SK-N-SH (cell line): ENCODE results near the gene PARS2. TPM values are rescaled to one million over a fixed set of nuclear protein-coding genes. Genes with fewer than 3 reads are reported as not detected.

Experiments used
- CTCF ChIA-PET: fragments of 300-600, 350-600 bp; formaldehyde crosslinking; extraction: SDS; loops from one replicate; lab custom pipeline; 2021; lab: Yijun Ruan, JAX
- POLR2A ChIA-PET: fragments of 350-600 bp; sonication (Branson Sonifier 250); formaldehyde crosslinking; extraction: SDS; loops from one replicate; lab custom pipeline; 2020; ENCODE audit warnings: antibody characterized with exemption, inconsistent platforms; lab: Yijun Ruan, JAX
- DNase-seq: peaks from one replicate; pipeline ENCODE4 v3.0.0; 2012
- H2AFZ ChIP-seq: fragments of 200-600 bp; sonication (generic); 2 replicates; pipeline ENCODE4 v1.8.1; 2016; ENCODE audit warnings: antibody characterized with exemption, mild to moderate bottlenecking, low read depth
- H3F3A ChIP-seq: fragments of 200-600 bp; sonication (generic); replicated peaks from 2 replicates; pipeline ENCODE3; 2016; ENCODE audit warnings: antibody characterized with exemption, mild to moderate bottlenecking; ENCODE audit not compliant: insufficient read depth
- H3K27ac ChIP-seq, 2 experiments: fragments of 200-500 bp in 1 of 2; fragments of 200-600 bp in 1 of 2; sonication (Bioruptor generic) in 1 of 2; sonication (generic), shearing (Covaris generic) in 1 of 2; 2 replicates each; pipeline versions ENCODE4 v1.5.1 to v1.6.1; 2014 to 2016; ENCODE audit warnings: low read depth in 2 of 2, inconsistent platforms in 1 of 2, low read length in 1 of 2, mild to moderate bottlenecking in 1 of 2, mixed read lengths in 1 of 2
- H3K27me3 ChIP-seq: fragments of 200-600 bp; sonication (generic), shearing (Covaris generic); 2 replicates; pipeline ENCODE4 v1.6.1; 2016; ENCODE audit warnings: mixed run types; ENCODE audit not compliant: insufficient read depth
- H3K36me3 ChIP-seq, 2 experiments: fragments of 200-500 bp in 1 of 2; fragments of 200-600 bp in 1 of 2; sonication (Bioruptor generic) in 1 of 2; sonication (generic) in 1 of 2; replicated peaks in 1 of 2; 2 replicates each; pipeline versions ENCODE3 to v1.5.1; 2014 to 2016; ENCODE audit warnings: low read length in 1 of 2, mild to moderate bottlenecking in 1 of 2; ENCODE audit not compliant: insufficient read depth in 2 of 2, control insufficient read depth in 1 of 2
- H3K4me1 ChIP-seq, 2 experiments: fragments of 200-500 bp in 1 of 2; fragments of 200-600 bp in 1 of 2; sonication (Bioruptor generic) in 1 of 2; sonication (generic), shearing (Covaris generic) in 1 of 2; 2 replicates each; pipeline versions ENCODE4 v1.5.1 to v1.6.1; 2014 to 2016; ENCODE audit warnings: low read depth in 1 of 2, low read length in 1 of 2, mixed run types in 1 of 2; ENCODE audit not compliant: insufficient read depth in 2 of 2, control insufficient read depth in 1 of 2
- H3K4me2 ChIP-seq: fragments of 200-600 bp; sonication (generic), shearing (Covaris generic); 2 replicates; pipeline ENCODE4 v1.6.1; 2017; ENCODE audit warnings: mixed run types
- H3K4me3 ChIP-seq, 2 experiments: fragments of 200-500 bp in 1 of 2; fragments of 200-600 bp in 1 of 2; sonication (Bioruptor generic) in 1 of 2; sonication (generic), shearing (Covaris generic) in 1 of 2; 2 replicates each; pipeline versions ENCODE4 v1.5.1 to v1.8.1; 2014 to 2016; ENCODE audit warnings: low read depth in 2 of 2, inconsistent platforms in 1 of 2, low read length in 1 of 2, mild to moderate bottlenecking in 1 of 2, mixed read lengths in 1 of 2, moderate library complexity in 1 of 2
- H3K79me2 ChIP-seq: fragments of 200-600 bp; sonication (generic); 2 replicates; pipeline ENCODE4 v1.8.1; 2017; ENCODE audit warnings: mild to moderate bottlenecking; ENCODE audit not compliant: insufficient read depth
- H3K9ac ChIP-seq: fragments of 200-600 bp; sonication (generic); 2 replicates; pipeline ENCODE4 v1.6.1; 2017; ENCODE audit warnings: mixed run types
- H3K9me2 ChIP-seq: fragments of 200-600 bp; sonication (generic); 2 replicates; pipeline ENCODE4 v1.6.1; 2017; ENCODE audit warnings: mixed run types
- H3K9me3 ChIP-seq: fragments of 200-600 bp; sonication (generic); 2 replicates; pipeline ENCODE4 v1.6.1; 2017; ENCODE audit warnings: mixed run types, mild to moderate bottlenecking, moderate library complexity
- H4K20me1 ChIP-seq: fragments of 200-600 bp; sonication (generic); 2 replicates; pipeline ENCODE4 v1.6.1; 2017; ENCODE audit warnings: mild to moderate bottlenecking, mixed run types; ENCODE audit not compliant: insufficient read depth
- CHD2 ChIP-seq: fragments of 150-350 bp; IDR thresholded peaks from 2 replicates; pipeline ENCODE4 v1.6.1; 2018; ENCODE audit warnings: low read length; ENCODE audit not compliant: partially characterized antibody
- EP300 ChIP-seq, 2 experiments: IDR thresholded peaks; 2 replicates each; pipeline versions ENCODE4 v1.4.0 to v1.6.1; 2012; ENCODE audit warnings: borderline replicate concordance in 1 of 2, low read depth in 1 of 2, low read length in 1 of 2
- FOSL2 ChIP-seq: IDR thresholded peaks from 2 replicates; pipeline ENCODE4 v1.4.0; 2012; ENCODE audit warnings: low read depth, mild to moderate bottlenecking, moderate library complexity, borderline replicate concordance
- FOXM1 ChIP-seq: IDR thresholded peaks from 2 replicates; pipeline ENCODE4 v1.4.0; 2012; ENCODE audit warnings: low read depth, mild to moderate bottlenecking
- GABPA ChIP-seq: IDR thresholded peaks from 2 replicates; pipeline ENCODE4 v1.4.0; 2012; ENCODE audit warnings: low read depth, mild to moderate bottlenecking
- MEF2A ChIP-seq: IDR thresholded peaks from 2 replicates; pipeline ENCODE4 v1.4.0; 2012; ENCODE audit warnings: low read depth, borderline replicate concordance
- NFIC ChIP-seq: IDR thresholded peaks from 2 replicates; pipeline ENCODE4 v1.4.0; 2012; ENCODE audit warnings: borderline replicate concordance
- NRF1 ChIP-seq: IDR thresholded peaks from 2 replicates; pipeline ENCODE4 v1.6.1; 2012; ENCODE audit warnings: low read depth, mild to moderate bottlenecking, low read length
- POLR2AphosphoS5 ChIP-seq: IDR thresholded peaks from 2 replicates; pipeline ENCODE4 v1.6.1; 2012; ENCODE audit warnings: low read depth, low read length
- RAD21 ChIP-seq: IDR thresholded peaks from 2 replicates; pipeline ENCODE4 v1.6.1; 2012; ENCODE audit warnings: mild to moderate bottlenecking, low read length
- RCOR1 ChIP-seq: fragments of 150-350 bp; IDR thresholded peaks from 2 replicates; pipeline ENCODE4 v1.6.1; 2017; ENCODE audit warnings: antibody characterized with exemption, low read length
- RFX5 ChIP-seq: IDR thresholded peaks from 2 replicates; pipeline ENCODE4 v1.6.1; 2012; ENCODE audit warnings: mild to moderate bottlenecking, improper control_type of control experiment, low read length
- RXRA ChIP-seq: IDR thresholded peaks from 2 replicates; pipeline ENCODE4 v1.4.0; 2012; ENCODE audit warnings: low read depth, mild to moderate bottlenecking, borderline replicate concordance
- SIN3A ChIP-seq: IDR thresholded peaks from 2 replicates; pipeline ENCODE4 v1.6.1; 2012; ENCODE audit warnings: low read depth, mild to moderate bottlenecking, low read length, moderate library complexity, borderline replicate concordance
- TCF12 ChIP-seq: IDR thresholded peaks from 2 replicates; pipeline ENCODE4 v1.4.0; 2012
- USF1 ChIP-seq: IDR thresholded peaks from 2 replicates; pipeline ENCODE4 v1.4.0; 2012; ENCODE audit warnings: low read depth, borderline replicate concordance
- YY1 ChIP-seq: IDR thresholded peaks from 2 replicates; pipeline ENCODE4 v1.4.0; 2012; ENCODE audit warnings: low read depth, mild to moderate bottlenecking
- ZBTB33 ChIP-seq: IDR thresholded peaks from 2 replicates; pipeline ENCODE4 v1.4.0; 2012; ENCODE audit warnings: low read depth, borderline replicate concordance
- WGBS: methylation state at CpG from one replicate; pipeline ENCODE4 v1.1.6; 2017; ENCODE audit warnings: low lambda C conversion rate; 5-methylcytosine and 5-hydroxymethylcytosine counted together
- polyA plus RNA-seq, 3 experiments: library from polyadenylated mRNA; depleted of rRNA; stranded (reverse); fragments of >200 nt; gene quantifications; 2 replicates each; pipeline ENCODE4 v1.2.3, GENCODE V29; 2012
- TF ChIP-seq, protein P1 (sequence below): IDR thresholded peaks from 2 replicates; pipeline ENCODE4 v1.6.1; 2012; ENCODE audit warnings: mild to moderate bottlenecking, low read depth, low read length, moderate library complexity

Gene PARS2
- polyA plus RNA-seq, 1 of the 3 experiments (the other 2 are of a cell fraction) = 3.2 TPM

DNA sequence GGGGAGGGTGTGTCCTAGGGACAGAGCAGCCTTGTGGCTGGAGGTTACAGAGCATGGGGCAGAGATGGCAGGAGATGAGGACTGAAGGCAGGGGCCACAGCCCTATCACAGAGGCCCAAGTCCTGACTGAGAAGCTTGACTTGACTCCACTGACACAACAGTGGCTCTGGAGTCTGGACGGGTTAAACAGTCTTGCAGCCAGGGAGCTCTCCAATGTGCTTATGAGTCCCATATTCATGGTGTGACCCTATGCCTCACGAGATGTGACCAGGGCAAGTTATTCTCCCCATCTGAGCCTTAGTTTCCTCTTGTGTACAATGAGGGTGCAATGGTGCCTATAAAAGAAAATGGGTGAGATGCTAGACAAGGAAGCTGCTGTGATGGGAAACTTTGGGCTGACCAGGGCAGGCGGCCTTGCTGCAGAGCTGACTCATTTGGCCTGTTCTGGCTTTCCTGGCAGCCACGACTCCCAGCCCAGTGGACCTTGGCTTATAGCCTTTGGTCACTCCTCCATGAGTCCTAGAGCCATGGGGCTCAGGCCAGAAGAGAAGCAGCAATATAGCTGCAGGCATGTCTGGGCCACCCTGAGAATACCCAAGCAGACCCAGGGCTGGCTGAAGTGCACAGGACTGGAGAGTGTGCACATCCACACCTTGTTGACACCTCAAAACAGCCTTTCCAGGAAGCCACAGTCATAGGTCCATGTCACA, 39.6 kb upstream of the PARS2 start:
- no peak overlapping the region for H3K4me2 ChIP-seq
- no peak overlapping the region for H2AFZ ChIP-seq
- H3K9me2 ChIP-seq = no peaks in the 10 kb centered on the region
- no peaks in the 10 kb centered on the region for H3F3A ChIP-seq
- H3K9ac ChIP-seq = no peak overlapping the region
- 63% methylated on average over 4 of the region's 4 CpGs for WGBS
- POLR2A ChIA-PET = no interaction called here
- CTCF ChIA-PET = interaction anchor here (0.9 to 1.4 kb wide), 3 partner anchors 9 to 316 kb away, joined by 3 to 5 read pairs (median 4); no protein-coding TSS in a partner anchor
- no peak for DNase-seq
- H3K4me3 ChIP-seq = no peak overlapping the region
- no peaks in the 10 kb centered on the region for H3K27me3 ChIP-seq
- H3K4me1 ChIP-seq = no peaks in the 10 kb centered on the region; a peak in 1 of 4 replicates
- H3K36me3 ChIP-seq = no peaks in the 10 kb centered on the region
- no peaks in the 10 kb centered on the region for H3K9me3 ChIP-seq
- no peak overlapping the region for H3K27ac ChIP-seq
- H3K79me2 ChIP-seq = no peaks in the 10 kb centered on the region
- H4K20me1 ChIP-seq = no peaks in the 10 kb centered on the region
- no peak for TF ChIP-seq RXRA
- TF ChIP-seq, protein P1, sequence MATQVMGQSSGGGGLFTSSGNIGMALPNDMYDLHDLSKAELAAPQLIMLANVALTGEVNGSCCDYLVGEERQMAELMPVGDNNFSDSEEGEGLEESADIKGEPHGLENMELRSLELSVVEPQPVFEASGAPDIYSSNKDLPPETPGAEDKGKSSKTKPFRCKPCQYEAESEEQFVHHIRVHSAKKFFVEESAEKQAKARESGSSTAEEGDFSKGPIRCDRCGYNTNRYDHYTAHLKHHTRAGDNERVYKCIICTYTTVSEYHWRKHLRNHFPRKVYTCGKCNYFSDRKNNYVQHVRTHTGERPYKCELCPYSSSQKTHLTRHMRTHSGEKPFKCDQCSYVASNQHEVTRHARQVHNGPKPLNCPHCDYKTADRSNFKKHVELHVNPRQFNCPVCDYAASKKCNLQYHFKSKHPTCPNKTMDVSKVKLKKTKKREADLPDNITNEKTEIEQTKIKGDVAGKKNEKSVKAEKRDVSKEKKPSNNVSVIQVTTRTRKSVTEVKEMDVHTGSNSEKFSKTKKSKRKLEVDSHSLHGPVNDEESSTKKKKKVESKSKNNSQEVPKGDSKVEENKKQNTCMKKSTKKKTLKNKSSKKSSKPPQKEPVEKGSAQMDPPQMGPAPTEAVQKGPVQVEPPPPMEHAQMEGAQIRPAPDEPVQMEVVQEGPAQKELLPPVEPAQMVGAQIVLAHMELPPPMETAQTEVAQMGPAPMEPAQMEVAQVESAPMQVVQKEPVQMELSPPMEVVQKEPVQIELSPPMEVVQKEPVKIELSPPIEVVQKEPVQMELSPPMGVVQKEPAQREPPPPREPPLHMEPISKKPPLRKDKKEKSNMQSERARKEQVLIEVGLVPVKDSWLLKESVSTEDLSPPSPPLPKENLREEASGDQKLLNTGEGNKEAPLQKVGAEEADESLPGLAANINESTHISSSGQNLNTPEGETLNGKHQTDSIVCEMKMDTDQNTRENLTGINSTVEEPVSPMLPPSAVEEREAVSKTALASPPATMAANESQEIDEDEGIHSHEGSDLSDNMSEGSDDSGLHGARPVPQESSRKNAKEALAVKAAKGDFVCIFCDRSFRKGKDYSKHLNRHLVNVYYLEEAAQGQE = peak; percentile 88

DNA sequence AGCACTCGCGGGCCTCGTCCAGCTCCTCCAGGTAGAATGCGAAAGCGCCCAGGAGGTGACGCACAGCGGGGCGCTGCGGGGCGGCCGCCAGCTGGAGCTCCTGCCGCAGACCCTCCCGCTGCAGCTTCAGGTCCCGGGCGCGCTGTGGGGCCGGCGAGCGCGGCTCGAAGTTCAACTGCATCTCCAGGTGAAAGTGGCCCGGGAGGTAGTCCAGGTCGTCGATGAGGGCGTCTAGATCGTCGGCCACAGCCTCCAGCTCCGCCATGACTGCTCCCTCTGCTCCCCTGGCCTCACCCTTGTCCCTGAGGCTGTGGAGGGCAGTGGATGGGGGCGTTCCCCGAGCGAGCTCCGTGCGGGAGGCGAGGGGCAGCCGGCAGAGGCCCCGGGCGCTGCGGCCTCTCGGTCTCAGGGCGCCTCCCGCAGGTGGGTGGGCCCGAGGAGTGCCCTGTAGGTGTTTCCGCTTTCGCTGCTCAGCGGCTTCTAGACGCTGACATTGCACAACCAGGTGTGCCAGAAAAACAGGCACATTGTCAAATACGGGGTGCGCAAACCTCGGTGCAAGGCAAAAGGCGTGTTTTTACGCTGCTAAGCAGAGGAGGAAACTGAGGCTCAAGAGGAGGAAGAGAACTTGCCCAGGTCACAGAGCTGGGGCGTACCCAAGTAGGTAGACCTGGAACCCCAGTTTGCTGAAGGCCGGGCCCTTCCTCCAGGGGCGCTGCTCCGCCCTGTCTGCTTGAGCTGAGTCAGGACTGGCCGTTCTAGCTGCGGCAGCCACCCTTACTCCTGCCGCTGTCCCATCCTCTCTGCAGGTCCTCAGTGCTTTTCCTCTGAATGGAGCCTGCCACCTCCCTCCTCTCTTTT, 36.8 kb upstream of the PARS2 start, which contains the start of gene TTC22:
Gene TTC22, minus strand, starts transcription at position 425 of the 861 bp plus-strand sequence. Its CDS starts 160 bp downstream, at position 265.
- Histone ChIP-seq H3K4me2 (no peak within 1 kb of the TSS), H3K4me3 (no peak within 1 kb of the TSS), H2AFZ (no peak within 1 kb of the TSS)
- TF ChIP-seq CHD2 (no peak), POLR2AphosphoS5 (no peak), NRF1 (no peak), RCOR1 (no peak), RAD21 (no peak), FOSL2 (no peak), RFX5 (no peak), YY1 (no peak), USF1 (no peak), NFIC (no peak), GABPA (no peak), RXRA (no peak), ZBTB33 (no peak), EP300 (IDR thresholded peaks at IDR 0.05; ENCODE audit: borderline replicate concordance in 1 of 2, low read depth in 1 of 2, low read length in 1 of 2) (no peak), TCF12 (no peak), SIN3A (no peak), FOXM1 (no peak), MEF2A (no peak)

More for the DNA sequence above, 36.8 kb upstream of the PARS2 start, which contains the start of gene TTC22:
- H3K36me3 ChIP-seq = no peaks in the 10 kb centered on the region
- CTCF ChIA-PET = interaction anchor here (1.0 to 2.8 kb wide), 2 partner anchors 9 to 312 kb away, joined by 5 to 11 read pairs; no protein-coding TSS in a partner anchor
- POLR2A ChIA-PET = no interaction called here
- DNase-seq = no peak
- H3K27me3 ChIP-seq = no peaks in the 10 kb centered on the region
- H3K4me1 ChIP-seq = no peaks in the 10 kb centered on the region; a peak in 1 of 4 replicates
- H3K9me2 ChIP-seq = no peaks in the 10 kb centered on the region
- no peaks in the 10 kb centered on the region for H3K9me3 ChIP-seq
- WGBS = 89% methylated on average over 20 of the region's 58 CpGs
- no peaks in the 10 kb centered on the region for H3F3A ChIP-seq
- H3K27ac ChIP-seq = no peak within 1 kb of the TSS
- no peak within 1 kb of the TSS for H3K9ac ChIP-seq
- no peaks in the 10 kb centered on the region for H3K79me2 ChIP-seq
- no peaks in the 10 kb centered on the region for H4K20me1 ChIP-seq
